Peyer's patch (tissue), 4 donors: ENCODE data around the gene KRT13.

Experiments used
- POLR2A ChIP-seq, 2 donors: fragments of 450-650 bp; IDR thresholded peaks; one replicate each; pipeline ENCODE4 v1.5.1; 2017; ENCODE audit warnings: antibody characterized with exemption in 2 of 2, mild to moderate bottlenecking in 2 of 2, moderate library complexity in 2 of 2
- TF ChIP-seq, protein P1 (sequence below), 6 experiments: fragments of 450-650 bp in 4 of 6; fragments of 200-600 bp in 2 of 6; sonication (generic) in 1 of 6; IDR thresholded peaks; one replicate each; pipeline ENCODE4 v1.5.1; 2017 to 2019; ENCODE audit warnings: antibody characterized with exemption in 6 of 6, mild to moderate bottlenecking in 3 of 6, moderate library complexity in 1 of 6

DNA sequence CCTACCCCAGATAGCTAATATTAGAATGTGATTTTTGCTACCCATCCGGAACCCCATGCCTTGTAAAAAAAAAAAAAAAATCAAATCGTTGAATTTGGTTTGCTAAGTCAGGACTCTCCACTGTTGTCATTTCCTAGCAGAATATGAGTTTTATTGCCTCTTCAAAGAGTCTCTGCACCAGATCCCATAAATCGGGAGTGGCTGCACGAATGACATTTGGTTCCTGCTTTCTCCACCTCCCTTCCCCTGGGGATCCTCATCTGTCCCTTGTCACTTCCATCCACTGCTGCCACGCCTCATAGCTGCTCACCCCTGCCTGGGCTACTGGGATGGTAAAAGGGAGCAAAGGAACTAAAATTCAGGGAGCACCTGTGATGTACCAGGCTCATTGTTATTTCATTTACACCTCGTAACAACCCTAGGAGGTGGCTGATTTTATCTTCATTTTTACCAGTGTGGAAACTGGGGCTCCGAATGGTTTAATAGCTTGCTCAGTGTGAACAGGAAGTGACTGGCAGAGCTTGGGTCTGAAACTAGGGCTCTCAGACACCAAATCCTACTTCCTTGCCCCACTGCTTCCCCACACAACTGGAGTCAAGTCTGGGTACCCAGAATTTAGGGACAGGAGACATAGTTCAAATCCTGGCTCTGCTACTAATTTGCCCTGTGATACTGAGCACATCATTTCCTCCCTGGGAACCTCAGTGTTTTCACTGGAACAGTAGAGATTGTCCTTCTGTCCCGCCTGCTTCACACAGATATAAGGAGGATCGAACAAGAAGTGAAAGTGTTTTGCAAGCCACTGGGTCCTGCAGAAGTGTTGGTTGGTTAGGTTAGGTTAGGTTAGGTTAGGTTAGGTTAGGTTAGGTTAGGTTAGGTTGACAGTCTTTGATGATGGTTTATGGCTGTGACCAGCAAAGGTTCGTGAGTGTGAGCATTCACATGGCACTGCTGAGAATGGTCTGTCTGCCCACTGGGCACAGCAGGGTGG is 15.1 kb downstream of the KRT13 start:
- TF ChIP-seq, protein P1, sequence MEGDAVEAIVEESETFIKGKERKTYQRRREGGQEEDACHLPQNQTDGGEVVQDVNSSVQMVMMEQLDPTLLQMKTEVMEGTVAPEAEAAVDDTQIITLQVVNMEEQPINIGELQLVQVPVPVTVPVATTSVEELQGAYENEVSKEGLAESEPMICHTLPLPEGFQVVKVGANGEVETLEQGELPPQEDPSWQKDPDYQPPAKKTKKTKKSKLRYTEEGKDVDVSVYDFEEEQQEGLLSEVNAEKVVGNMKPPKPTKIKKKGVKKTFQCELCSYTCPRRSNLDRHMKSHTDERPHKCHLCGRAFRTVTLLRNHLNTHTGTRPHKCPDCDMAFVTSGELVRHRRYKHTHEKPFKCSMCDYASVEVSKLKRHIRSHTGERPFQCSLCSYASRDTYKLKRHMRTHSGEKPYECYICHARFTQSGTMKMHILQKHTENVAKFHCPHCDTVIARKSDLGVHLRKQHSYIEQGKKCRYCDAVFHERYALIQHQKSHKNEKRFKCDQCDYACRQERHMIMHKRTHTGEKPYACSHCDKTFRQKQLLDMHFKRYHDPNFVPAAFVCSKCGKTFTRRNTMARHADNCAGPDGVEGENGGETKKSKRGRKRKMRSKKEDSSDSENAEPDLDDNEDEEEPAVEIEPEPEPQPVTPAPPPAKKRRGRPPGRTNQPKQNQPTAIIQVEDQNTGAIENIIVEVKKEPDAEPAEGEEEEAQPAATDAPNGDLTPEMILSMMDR (IDR thresholded peaks at IDR 0.05) = no peak
- TF ChIP-seq POLR2A (IDR thresholded peaks at IDR 0.05) = no peak
